Right lobe of liver (tissue), 4 donors: ENCODE data around the gene CTSF.

Experiments
- POLR2A ChIP-seq: fragments of 450-650 bp; IDR thresholded peaks from one replicate; pipeline ENCODE4 v1.6.1; 2017; ENCODE audit warnings: antibody characterized with exemption, mild to moderate bottlenecking
- TF ChIP-seq, protein P1 (sequence below), 4 donors: fragments of 200-600 bp in 3 of 4; fragments of 450-650 bp in 1 of 4; IDR thresholded peaks; one replicate each; pipeline versions ENCODE4 v1.5.1 to v1.8.0; 2016 to 2022; ENCODE audit warnings: antibody characterized with exemption in 4 of 4, mild to moderate bottlenecking in 2 of 4
- donor health status: DM: no; HTN: no; CAD: no.
- donor health status: DM: no; HTN: no; CAD: no.
- donor health status: DM: no; HTN: yes; CAD: no.

DNA sequence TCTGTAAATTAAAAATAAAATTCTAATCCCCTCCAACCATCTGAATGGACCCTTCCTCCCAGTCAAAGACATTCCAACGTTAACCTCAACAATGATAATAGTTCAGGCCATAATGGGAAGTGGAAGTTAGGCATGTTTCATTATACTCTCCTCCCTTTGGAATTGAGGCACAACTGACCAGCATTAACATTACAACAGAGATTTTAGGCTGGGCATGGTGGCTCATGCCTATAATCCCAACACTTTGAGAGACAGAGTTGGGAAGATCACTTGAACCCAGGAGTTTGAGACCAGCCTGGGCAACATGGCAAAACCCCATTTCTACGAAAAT, 2.4 kb upstream of the CTSF start:
- TF ChIP-seq, protein P1, sequence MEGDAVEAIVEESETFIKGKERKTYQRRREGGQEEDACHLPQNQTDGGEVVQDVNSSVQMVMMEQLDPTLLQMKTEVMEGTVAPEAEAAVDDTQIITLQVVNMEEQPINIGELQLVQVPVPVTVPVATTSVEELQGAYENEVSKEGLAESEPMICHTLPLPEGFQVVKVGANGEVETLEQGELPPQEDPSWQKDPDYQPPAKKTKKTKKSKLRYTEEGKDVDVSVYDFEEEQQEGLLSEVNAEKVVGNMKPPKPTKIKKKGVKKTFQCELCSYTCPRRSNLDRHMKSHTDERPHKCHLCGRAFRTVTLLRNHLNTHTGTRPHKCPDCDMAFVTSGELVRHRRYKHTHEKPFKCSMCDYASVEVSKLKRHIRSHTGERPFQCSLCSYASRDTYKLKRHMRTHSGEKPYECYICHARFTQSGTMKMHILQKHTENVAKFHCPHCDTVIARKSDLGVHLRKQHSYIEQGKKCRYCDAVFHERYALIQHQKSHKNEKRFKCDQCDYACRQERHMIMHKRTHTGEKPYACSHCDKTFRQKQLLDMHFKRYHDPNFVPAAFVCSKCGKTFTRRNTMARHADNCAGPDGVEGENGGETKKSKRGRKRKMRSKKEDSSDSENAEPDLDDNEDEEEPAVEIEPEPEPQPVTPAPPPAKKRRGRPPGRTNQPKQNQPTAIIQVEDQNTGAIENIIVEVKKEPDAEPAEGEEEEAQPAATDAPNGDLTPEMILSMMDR (IDR thresholded peaks at IDR 0.05): no peak
- TF ChIP-seq POLR2A: no peak
